Neural cell (in vitro differentiated cells): ENCODE data around the gene ERCC2.

Source experiments
- CTCF ChIP-seq: fragments of 450-650 bp; IDR thresholded peaks from 2 replicates; pipeline ENCODE4 v1.5.1; 2014; ENCODE audit warnings: antibody characterized with exemption, mild to moderate bottlenecking, moderate library complexity; ENCODE audit not compliant: poor library complexity, severe bottlenecking
- EP300 ChIP-seq: fragments of 450-650 bp; conservative IDR thresholded peaks from 2 replicates; pipeline ENCODE4 v1.6.1; 2014; ENCODE audit warnings: antibody characterized with exemption, mild to moderate bottlenecking, moderate library complexity; ENCODE audit not compliant: poor library complexity, severe bottlenecking
- EZH2 ChIP-seq: fragments of 200-600, 300-800 bp; shearing (Covaris generic), sonication (generic); IDR thresholded peaks from 2 replicates; pipeline ENCODE4 v1.6.1; 2014; ENCODE audit warnings: antibody characterized with exemption, low read length, borderline replicate concordance, mild to moderate bottlenecking; ENCODE audit not compliant: insufficient read depth, poor library complexity, severe bottlenecking
- POLR2AphosphoS5 ChIP-seq: IDR thresholded peaks from 2 replicates; pipeline ENCODE4 v1.6.1; 2012
- TAF1 ChIP-seq: IDR thresholded peaks from 2 replicates; pipeline ENCODE4 v1.6.1; 2012; ENCODE audit warnings: low read depth

GRCh38 chr19:45355402-45355801 lies 15.0 kb downstream of the ERCC2 start:
- TF ChIP-seq EP300 (no peak), CTCF (no peak), TAF1 (no peak), POLR2AphosphoS5 (no peak), EZH2 (no peak)
